MM.1S (cell line): ENCODE data around the gene NREP.

Source experiments
- DNase-seq: peaks from one replicate; pipeline ENCODE4 v3.0.0-alpha.2; 2015
- H2AFZ ChIP-seq: fragments of 300-600 bp; sonication (generic); 2 replicates; pipeline ENCODE4 v1.6.0; 2016; ENCODE audit warnings: antibody characterized with exemption, low read length
- H3F3A ChIP-seq: fragments of 300-600 bp; sonication (generic); 2 replicates; pipeline ENCODE4 v1.6.1; 2016; ENCODE audit warnings: mild to moderate bottlenecking, antibody characterized with exemption, low read length, moderate library complexity, mixed read lengths; ENCODE audit not compliant: insufficient read depth
- H3K27ac ChIP-seq: fragments of 300-600 bp; sonication (generic); 2 replicates; pipeline ENCODE4 v1.5.1; 2016; ENCODE audit warnings: mild to moderate bottlenecking, low read length
- H3K27me3 ChIP-seq: fragments of 300-600 bp; sonication (generic); replicated peaks from 2 replicates; pipeline ENCODE4 v1.6.0; 2016; ENCODE audit warnings: low read length; ENCODE audit not compliant: insufficient read depth
- H3K36me3 ChIP-seq: fragments of 300-600 bp; sonication (generic); replicated peaks from 2 replicates; pipeline ENCODE4 v1.6.1; 2016; ENCODE audit warnings: mild to moderate bottlenecking, low read length, mixed read lengths; ENCODE audit not compliant: insufficient read depth
- H3K4me1 ChIP-seq: fragments of 300-600 bp; sonication (generic); 2 replicates; pipeline ENCODE4 v1.6.1; 2016; ENCODE audit warnings: low read length, mixed read lengths
- H3K4me2 ChIP-seq: fragments of 300-600 bp; sonication (generic); 2 replicates; pipeline ENCODE4 v1.6.0; 2016; ENCODE audit warnings: low read depth, low read length
- H3K4me3 ChIP-seq: fragments of 300-600 bp; sonication (generic); 2 replicates; pipeline ENCODE4 v1.5.1; 2016; ENCODE audit warnings: low read length, mixed read lengths
- H3K79me2 ChIP-seq: fragments of 300-600 bp; sonication (generic); 2 replicates; pipeline ENCODE4 v1.6.1; 2016; ENCODE audit warnings: mixed run types, low read length, mixed read lengths
- H3K9ac ChIP-seq: fragments of 300-600 bp; sonication (generic); 2 replicates; pipeline ENCODE4 v1.6.1; 2016; ENCODE audit warnings: low read length, mixed read lengths
- H3K9me2 ChIP-seq: fragments of 300-600 bp; sonication (generic); replicated peaks from 2 replicates; pipeline ENCODE4 v1.6.1; 2016; ENCODE audit warnings: mild to moderate bottlenecking, low read length, mixed read lengths; ENCODE audit not compliant: insufficient read depth
- H3K9me3 ChIP-seq: fragments of 300-600 bp; sonication (generic); replicated peaks from 2 replicates; pipeline ENCODE4 v1.6.1; 2016; ENCODE audit warnings: mild to moderate bottlenecking, low read length, mixed read lengths; ENCODE audit not compliant: insufficient read depth
- H4K20me1 ChIP-seq: fragments of 300-600 bp; sonication (generic); 2 replicates; pipeline ENCODE4 v1.6.1; 2016; ENCODE audit warnings: mild to moderate bottlenecking, low read length, moderate library complexity, mixed read lengths; ENCODE audit not compliant: insufficient read depth
- CTCF ChIP-seq: fragments of 300-600 bp; sonication (generic); IDR thresholded peaks from 2 replicates; pipeline ENCODE4 v1.5.1; 2016; ENCODE audit warnings: antibody characterized with exemption, low read length, mixed read lengths
- EZH2 ChIP-seq: fragments of 300-600 bp; sonication (generic); optimal IDR thresholded peaks from 2 replicates; pipeline ENCODE3; 2017; ENCODE audit warnings: low read depth, mild to moderate bottlenecking, antibody characterized with exemption, low read length, mixed read lengths
- EZH2phosphoT487 ChIP-seq: fragments of 300-600 bp; sonication (generic); IDR thresholded peaks from 2 replicates; pipeline ENCODE4 v1.6.1; 2018; ENCODE audit warnings: antibody characterized with exemption, low read length

Gene NREP

GRCh38 chr5:111781200-111781599, 24.2 kb upstream of the NREP start:
- H3K9me3 ChIP-seq, result no peaks in the 10 kb centered on the region

GRCh38 chr5:111779922-111780292, 22.9 kb upstream of the NREP start:
- Histone ChIP-seq H3K9me3 (no peaks in the 10 kb centered on the region), H4K20me1 (no peaks in the 10 kb centered on the region), H3K4me3 (no peak overlapping the region), H3K4me2 (no peak overlapping the region), H3K27me3 (no peaks in the 10 kb centered on the region), H3K9ac (no peak overlapping the region), H2AFZ (no peak overlapping the region), H3F3A (no peaks in the 10 kb centered on the region), H3K79me2 (no peaks in the 10 kb centered on the region), H3K4me1 (peaks cover 4% of the 10 kb centered on the region), H3K36me3 (no peaks in the 10 kb centered on the region), H3K27ac (no peak overlapping the region), H3K9me2 (no peaks in the 10 kb centered on the region)
- no peak for DNase-seq
- TF ChIP-seq EZH2, result no peak
- TF ChIP-seq EZH2phosphoT487, result no peak
- no peak for TF ChIP-seq CTCF

More at GRCh38 chr5:111781200-111781599, 24.2 kb upstream of the NREP start:
- Histone ChIP-seq H3K36me3 (no peaks in the 10 kb centered on the region), H3K9me2 (no peaks in the 10 kb centered on the region), H4K20me1 (no peaks in the 10 kb centered on the region), H3K27me3 (no peaks in the 10 kb centered on the region), H3K4me2 (no peak overlapping the region), H3F3A (no peaks in the 10 kb centered on the region), H3K4me1 (no peaks in the 10 kb centered on the region), H3K4me3 (no peak overlapping the region), H3K9ac (no peak overlapping the region), H3K79me2 (no peaks in the 10 kb centered on the region), H3K27ac (no peak overlapping the region), H2AFZ (no peak overlapping the region)
- no peak for TF ChIP-seq CTCF
- TF ChIP-seq EZH2, result no peak
- no peak for TF ChIP-seq EZH2phosphoT487
- DNase-seq, result no peak

GRCh38 chr5:111779260-111779921, 22.4 kb upstream of the NREP start:
- no peaks in the 10 kb centered on the region for H3K79me2 ChIP-seq
- H3K9me3 ChIP-seq, result no peaks in the 10 kb centered on the region
- H3F3A ChIP-seq, result no peaks in the 10 kb centered on the region
- TF ChIP-seq EZH2phosphoT487 (no peak), CTCF (no peak), EZH2 (no peak)
- no peaks in the 10 kb centered on the region for H3K36me3 ChIP-seq
- H3K4me3 ChIP-seq, result no peak overlapping the region
- no peak overlapping the region for H3K9ac ChIP-seq
- no peak for DNase-seq
- no peaks in the 10 kb centered on the region for H3K9me2 ChIP-seq
- H4K20me1 ChIP-seq, result no peaks in the 10 kb centered on the region
- peaks cover 8% of the 10 kb centered on the region for H3K4me1 ChIP-seq
- H3K27ac ChIP-seq, result no peak overlapping the region
- H2AFZ ChIP-seq, result no peak overlapping the region
- H3K4me2 ChIP-seq, result no peak overlapping the region
- H3K27me3 ChIP-seq, result no peaks in the 10 kb centered on the region
